MM.1S (cell line): ENCODE data around the gene WDR1.

Experiments used
- DNase-seq: peaks from one replicate; pipeline ENCODE4 v3.0.0-alpha.2; 2015
- H2AFZ ChIP-seq: fragments of 300-600 bp; sonication (generic); 2 replicates; pipeline ENCODE4 v1.6.0; 2016; ENCODE audit warnings: antibody characterized with exemption, low read length
- H3F3A ChIP-seq: fragments of 300-600 bp; sonication (generic); 2 replicates; pipeline ENCODE4 v1.6.1; 2016; ENCODE audit warnings: mild to moderate bottlenecking, antibody characterized with exemption, low read length, moderate library complexity, mixed read lengths; ENCODE audit not compliant: insufficient read depth
- H3K27ac ChIP-seq: fragments of 300-600 bp; sonication (generic); 2 replicates; pipeline ENCODE4 v1.5.1; 2016; ENCODE audit warnings: mild to moderate bottlenecking, low read length
- H3K27me3 ChIP-seq: fragments of 300-600 bp; sonication (generic); replicated peaks from 2 replicates; pipeline ENCODE4 v1.6.0; 2016; ENCODE audit warnings: low read length; ENCODE audit not compliant: insufficient read depth
- H3K36me3 ChIP-seq: fragments of 300-600 bp; sonication (generic); replicated peaks from 2 replicates; pipeline ENCODE4 v1.6.1; 2016; ENCODE audit warnings: mild to moderate bottlenecking, low read length, mixed read lengths; ENCODE audit not compliant: insufficient read depth
- H3K4me1 ChIP-seq: fragments of 300-600 bp; sonication (generic); 2 replicates; pipeline ENCODE4 v1.6.1; 2016; ENCODE audit warnings: low read length, mixed read lengths
- H3K4me2 ChIP-seq: fragments of 300-600 bp; sonication (generic); 2 replicates; pipeline ENCODE4 v1.6.0; 2016; ENCODE audit warnings: low read depth, low read length
- H3K4me3 ChIP-seq: fragments of 300-600 bp; sonication (generic); 2 replicates; pipeline ENCODE4 v1.5.1; 2016; ENCODE audit warnings: low read length, mixed read lengths
- H3K79me2 ChIP-seq: fragments of 300-600 bp; sonication (generic); 2 replicates; pipeline ENCODE4 v1.6.1; 2016; ENCODE audit warnings: mixed run types, low read length, mixed read lengths
- H3K9ac ChIP-seq: fragments of 300-600 bp; sonication (generic); 2 replicates; pipeline ENCODE4 v1.6.1; 2016; ENCODE audit warnings: low read length, mixed read lengths
- H3K9me2 ChIP-seq: fragments of 300-600 bp; sonication (generic); replicated peaks from 2 replicates; pipeline ENCODE4 v1.6.1; 2016; ENCODE audit warnings: mild to moderate bottlenecking, low read length, mixed read lengths; ENCODE audit not compliant: insufficient read depth
- H3K9me3 ChIP-seq: fragments of 300-600 bp; sonication (generic); replicated peaks from 2 replicates; pipeline ENCODE4 v1.6.1; 2016; ENCODE audit warnings: mild to moderate bottlenecking, low read length, mixed read lengths; ENCODE audit not compliant: insufficient read depth
- H4K20me1 ChIP-seq: fragments of 300-600 bp; sonication (generic); 2 replicates; pipeline ENCODE4 v1.6.1; 2016; ENCODE audit warnings: mild to moderate bottlenecking, low read length, moderate library complexity, mixed read lengths; ENCODE audit not compliant: insufficient read depth
- EZH2 ChIP-seq: fragments of 300-600 bp; sonication (generic); optimal IDR thresholded peaks from 2 replicates; pipeline ENCODE3; 2017; ENCODE audit warnings: low read depth, mild to moderate bottlenecking, antibody characterized with exemption, low read length, mixed read lengths
- EZH2phosphoT487 ChIP-seq: fragments of 300-600 bp; sonication (generic); IDR thresholded peaks from 2 replicates; pipeline ENCODE4 v1.6.1; 2018; ENCODE audit warnings: antibody characterized with exemption, low read length
- TF ChIP-seq, protein P1 (sequence below): fragments of 300-600 bp; sonication (generic); IDR thresholded peaks from 2 replicates; pipeline ENCODE4 v1.5.1; 2016; ENCODE audit warnings: antibody characterized with exemption, low read length, mixed read lengths

The WDR1 gene

DNA sequence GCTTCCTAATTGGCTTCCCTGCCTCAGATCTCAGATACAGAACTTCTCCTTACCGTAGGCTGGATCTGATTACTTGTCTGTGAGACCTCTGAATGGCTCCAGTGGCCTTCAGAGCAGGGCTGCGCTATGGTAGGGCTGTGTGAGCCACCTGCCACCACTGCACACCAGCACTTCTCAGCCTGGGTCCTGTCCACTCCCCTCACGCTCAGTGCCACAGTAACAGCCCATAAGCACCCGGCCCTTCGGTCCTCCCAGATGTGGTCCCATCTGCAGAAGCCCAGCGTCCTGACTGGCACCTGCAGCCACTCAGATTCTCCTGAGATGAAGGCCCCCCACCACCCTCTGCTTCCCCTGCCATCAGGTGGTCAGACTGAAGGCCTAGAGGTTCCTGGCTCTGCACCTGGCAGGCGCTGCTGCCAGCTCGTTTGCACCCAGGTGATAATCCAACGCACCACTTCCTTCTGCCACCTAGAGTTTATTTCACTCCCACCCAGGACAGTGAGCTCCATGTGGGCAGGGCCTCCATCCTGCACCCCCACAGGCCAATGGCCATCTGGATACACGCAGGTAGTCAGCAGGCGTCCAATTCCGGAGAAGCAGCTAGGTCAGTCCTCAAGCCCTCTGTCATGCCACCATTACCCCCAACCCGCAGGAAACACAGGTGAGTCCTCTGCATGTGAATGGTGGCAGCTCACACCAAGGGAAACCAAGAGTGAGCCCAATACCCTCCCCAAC lies 5.4 kb downstream of the WDR1 start:
- no peak overlapping the region for H3K27ac ChIP-seq
- H3K4me3 ChIP-seq: no peak overlapping the region
- no peak for TF ChIP-seq EZH2
- TF ChIP-seq, protein P1, sequence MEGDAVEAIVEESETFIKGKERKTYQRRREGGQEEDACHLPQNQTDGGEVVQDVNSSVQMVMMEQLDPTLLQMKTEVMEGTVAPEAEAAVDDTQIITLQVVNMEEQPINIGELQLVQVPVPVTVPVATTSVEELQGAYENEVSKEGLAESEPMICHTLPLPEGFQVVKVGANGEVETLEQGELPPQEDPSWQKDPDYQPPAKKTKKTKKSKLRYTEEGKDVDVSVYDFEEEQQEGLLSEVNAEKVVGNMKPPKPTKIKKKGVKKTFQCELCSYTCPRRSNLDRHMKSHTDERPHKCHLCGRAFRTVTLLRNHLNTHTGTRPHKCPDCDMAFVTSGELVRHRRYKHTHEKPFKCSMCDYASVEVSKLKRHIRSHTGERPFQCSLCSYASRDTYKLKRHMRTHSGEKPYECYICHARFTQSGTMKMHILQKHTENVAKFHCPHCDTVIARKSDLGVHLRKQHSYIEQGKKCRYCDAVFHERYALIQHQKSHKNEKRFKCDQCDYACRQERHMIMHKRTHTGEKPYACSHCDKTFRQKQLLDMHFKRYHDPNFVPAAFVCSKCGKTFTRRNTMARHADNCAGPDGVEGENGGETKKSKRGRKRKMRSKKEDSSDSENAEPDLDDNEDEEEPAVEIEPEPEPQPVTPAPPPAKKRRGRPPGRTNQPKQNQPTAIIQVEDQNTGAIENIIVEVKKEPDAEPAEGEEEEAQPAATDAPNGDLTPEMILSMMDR: no peak
- TF ChIP-seq EZH2phosphoT487: no peak
- H3K9ac ChIP-seq: no peak overlapping the region
- H3K4me1 ChIP-seq: peaks cover 47% of the 10 kb centered on the region
- H3K27me3 ChIP-seq: no peaks in the 10 kb centered on the region
- H2AFZ ChIP-seq: no peak overlapping the region
- H3K9me3 ChIP-seq: no peaks in the 10 kb centered on the region
- peaks cover 9% of the 10 kb centered on the region; the same call in 1 of the 2 replicates for H3F3A ChIP-seq
- peaks cover 100% of the 10 kb centered on the region for H3K79me2 ChIP-seq
- H3K9me2 ChIP-seq: no peaks in the 10 kb centered on the region
- no peak overlapping the region for H3K4me2 ChIP-seq
- no peak for DNase-seq
- H4K20me1 ChIP-seq: peaks cover 16% of the 10 kb centered on the region
- H3K36me3 ChIP-seq: peaks cover 31% of the 10 kb centered on the region

DNA sequence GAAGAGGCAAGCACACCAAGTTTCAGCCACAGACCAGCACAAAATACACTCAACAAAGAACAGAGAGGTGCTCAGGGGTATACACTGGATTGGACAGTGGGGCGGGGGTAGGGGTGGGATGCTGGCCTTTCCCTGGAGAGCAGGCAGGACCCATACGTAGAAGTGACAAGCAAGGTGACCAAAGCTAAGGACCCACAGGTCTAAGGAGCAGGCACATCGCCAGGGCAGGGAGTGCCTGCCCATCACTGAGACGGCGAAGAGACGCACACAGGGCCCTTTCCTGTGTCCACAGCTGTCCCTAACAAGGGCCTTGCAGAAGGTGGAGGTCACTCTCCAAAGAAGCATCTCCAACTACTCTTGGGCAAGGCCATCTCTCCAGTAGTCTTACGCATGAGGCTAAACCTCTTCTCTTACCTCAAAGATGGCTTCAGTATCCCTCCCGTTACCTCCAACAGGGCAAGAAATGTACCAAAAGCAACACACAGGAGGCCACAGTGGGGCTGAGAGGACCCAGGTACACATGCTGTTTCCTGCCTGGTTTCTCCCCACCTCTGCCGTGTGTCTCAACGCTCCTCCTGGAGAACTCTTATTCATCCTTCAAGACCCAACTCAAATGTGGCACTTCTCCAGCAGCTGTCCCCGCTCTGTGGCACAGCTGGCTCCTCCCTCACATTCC lies 6.5 kb downstream of the WDR1 start:
- no peak overlapping the region for H3K4me3 ChIP-seq
- peaks cover 18% of the 10 kb centered on the region for H3F3A ChIP-seq
- peaks cover 31% of the 10 kb centered on the region for H3K36me3 ChIP-seq
- peaks cover 19% of the 10 kb centered on the region for H4K20me1 ChIP-seq
- TF ChIP-seq EZH2phosphoT487: no peak
- TF ChIP-seq EZH2: no peak
- TF ChIP-seq, protein P1: no peak
- H3K79me2 ChIP-seq: peaks cover 100% of the 10 kb centered on the region
- DNase-seq: no peak
- H3K9me2 ChIP-seq: no peaks in the 10 kb centered on the region
- H3K4me2 ChIP-seq: no peak overlapping the region
- H3K9ac ChIP-seq: no peak overlapping the region
- H3K9me3 ChIP-seq: no peaks in the 10 kb centered on the region
- H3K4me1 ChIP-seq: peaks cover 55% of the 10 kb centered on the region
- H3K27ac ChIP-seq: no peak overlapping the region
- H2AFZ ChIP-seq: no peak overlapping the region
- H3K27me3 ChIP-seq: no peaks in the 10 kb centered on the region

DNA sequence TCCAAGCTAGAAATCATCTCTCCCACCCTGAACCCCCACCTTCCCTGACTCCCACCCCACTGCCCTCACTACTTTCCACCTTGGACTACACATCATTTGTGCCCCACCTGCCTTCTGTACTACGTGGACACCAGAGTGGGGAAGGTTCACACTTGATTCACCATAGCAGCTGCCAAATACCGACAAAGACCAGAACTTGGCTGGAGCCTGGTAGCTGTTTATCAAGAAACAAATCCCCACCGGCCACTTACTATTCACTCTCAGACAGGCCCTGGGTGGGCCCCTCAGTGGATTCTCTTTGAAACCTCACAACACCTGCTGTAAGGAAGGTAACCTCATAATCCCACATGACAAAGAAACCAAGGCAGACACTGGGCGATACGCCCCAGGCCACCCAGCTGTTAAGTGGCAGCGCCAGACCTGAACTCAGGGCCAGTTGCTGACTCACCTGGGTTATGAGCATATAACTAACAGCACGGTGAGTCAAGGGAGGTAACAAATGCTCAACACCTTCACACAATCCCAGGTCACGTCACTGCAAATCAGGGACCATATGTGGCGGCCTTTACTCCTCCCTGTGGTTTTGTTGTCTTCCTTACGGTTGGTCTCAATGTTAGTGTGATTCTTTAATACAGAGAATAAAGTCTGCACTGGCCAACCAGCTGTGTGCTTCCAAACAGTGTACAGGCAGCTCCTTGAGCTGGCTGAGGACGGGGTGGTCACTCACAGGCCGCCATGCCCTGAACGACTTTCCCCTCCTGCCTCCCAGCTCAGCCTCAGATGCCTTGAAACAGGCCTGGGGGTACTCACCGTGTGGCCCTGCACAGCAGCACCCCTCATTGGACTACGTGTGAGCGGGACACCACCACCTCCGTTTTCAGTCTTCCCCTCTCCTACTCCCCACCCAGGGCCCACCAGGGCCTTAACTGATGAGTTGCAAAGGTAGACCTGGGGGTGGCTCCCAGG lies 7.5 kb downstream of the WDR1 start:
- H3K27ac ChIP-seq: no peak overlapping the region

More for the DNA sequence above, 7.5 kb downstream of the WDR1 start:
- Histone ChIP-seq H3K9me3 (no peaks in the 10 kb centered on the region), H3K9ac (no peak overlapping the region), H3K36me3 (peaks cover 25% of the 10 kb centered on the region), H4K20me1 (peaks cover 17% of the 10 kb centered on the region), H3K4me3 (no peak overlapping the region), H2AFZ (no peak overlapping the region), H3F3A (peaks cover 23% of the 10 kb centered on the region), H3K9me2 (no peaks in the 10 kb centered on the region), H3K79me2 (peaks cover 100% of the 10 kb centered on the region), H3K27me3 (no peaks in the 10 kb centered on the region), H3K4me2 (no peak overlapping the region), H3K4me1 (peaks cover 55% of the 10 kb centered on the region)
- no peak for TF ChIP-seq EZH2
- TF ChIP-seq EZH2phosphoT487: no peak
- TF ChIP-seq, protein P1: no peak
- DNase-seq: no peak
